Measurements from ENCODE around the gene ESYT1. TPM values are rescaled to one million over a fixed set of nuclear protein-coding genes. Genes with fewer than 3 reads are reported as not detected.
"Not testable (repeated sequence)": the region's sequence is repeated elsewhere in the genome, so short reads cannot be mapped to it uniquely, and the experiment has no call there.

Gene ESYT1
- total RNA-seq, 1 donor from 2014 or later, result 119 TPM

GRCh38 chr12:56154818-56155217 lies 26.8 kb downstream of the ESYT1 start:
- H3K27me3 ChIP-seq, result no peaks in the 10 kb centered on the region
- TF ChIP-seq, protein P1, sequence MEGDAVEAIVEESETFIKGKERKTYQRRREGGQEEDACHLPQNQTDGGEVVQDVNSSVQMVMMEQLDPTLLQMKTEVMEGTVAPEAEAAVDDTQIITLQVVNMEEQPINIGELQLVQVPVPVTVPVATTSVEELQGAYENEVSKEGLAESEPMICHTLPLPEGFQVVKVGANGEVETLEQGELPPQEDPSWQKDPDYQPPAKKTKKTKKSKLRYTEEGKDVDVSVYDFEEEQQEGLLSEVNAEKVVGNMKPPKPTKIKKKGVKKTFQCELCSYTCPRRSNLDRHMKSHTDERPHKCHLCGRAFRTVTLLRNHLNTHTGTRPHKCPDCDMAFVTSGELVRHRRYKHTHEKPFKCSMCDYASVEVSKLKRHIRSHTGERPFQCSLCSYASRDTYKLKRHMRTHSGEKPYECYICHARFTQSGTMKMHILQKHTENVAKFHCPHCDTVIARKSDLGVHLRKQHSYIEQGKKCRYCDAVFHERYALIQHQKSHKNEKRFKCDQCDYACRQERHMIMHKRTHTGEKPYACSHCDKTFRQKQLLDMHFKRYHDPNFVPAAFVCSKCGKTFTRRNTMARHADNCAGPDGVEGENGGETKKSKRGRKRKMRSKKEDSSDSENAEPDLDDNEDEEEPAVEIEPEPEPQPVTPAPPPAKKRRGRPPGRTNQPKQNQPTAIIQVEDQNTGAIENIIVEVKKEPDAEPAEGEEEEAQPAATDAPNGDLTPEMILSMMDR (IDR thresholded peaks at IDR 0.05), result no peak
- no peaks in the 10 kb centered on the region for H3K9me3 ChIP-seq
- intact Hi-C loops (cut with DNase I), result no loop called here
- H3K36me3 ChIP-seq, result peaks cover 6 to 7% of the 10 kb centered on the region in 2 donors
- no peak for DNase-seq (ENCODE audit: low spot score in 2 of 2)
- H3K27ac ChIP-seq, result no peak overlapping the region
- peaks cover 3 to 27% of the 10 kb centered on the region in 2 donors for H3K4me1 ChIP-seq
- H3K4me3 ChIP-seq, result no peak overlapping the region

DNA sequence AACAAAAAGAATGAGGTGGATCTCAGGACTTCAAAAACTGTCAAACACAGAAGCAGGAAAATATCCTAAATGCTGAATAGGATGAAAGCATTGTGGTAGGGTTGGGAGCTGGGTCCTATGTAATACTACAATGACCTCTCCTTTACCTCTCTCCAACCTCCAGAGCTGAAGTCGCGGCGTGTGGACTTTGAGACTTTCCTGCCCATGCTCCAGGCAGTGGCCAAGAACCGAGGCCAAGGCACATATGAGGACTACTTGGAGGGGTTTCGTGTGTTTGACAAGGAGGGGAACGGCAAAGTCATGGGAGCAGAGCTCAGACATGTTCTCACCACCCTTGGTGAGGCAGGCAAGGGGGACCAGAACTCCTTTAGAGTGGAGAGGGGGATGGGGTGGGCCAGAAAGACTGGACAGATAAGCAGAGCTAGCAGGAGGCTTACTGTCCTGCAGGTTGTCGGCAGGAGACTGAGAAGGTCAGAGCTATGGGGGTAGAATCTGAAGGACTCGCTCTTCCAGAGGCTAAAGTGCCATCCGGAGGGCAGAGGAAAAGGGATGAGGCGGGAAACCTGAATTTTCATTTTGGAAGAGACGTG lies 27.3 kb downstream of the ESYT1 start:
- no peaks in the 10 kb centered on the region for H3K27me3 ChIP-seq
- intact Hi-C loops (cut with DNase I), result no loop called here
- H3K4me1 ChIP-seq, result peaks cover 6 to 32% of the 10 kb centered on the region in 2 donors

GRCh38 chr12:56156464-56157200 lies 28.6 kb downstream of the ESYT1 start:
- H3K36me3 ChIP-seq, result peaks cover 24 to 25% of the 10 kb centered on the region in 2 donors
- intact Hi-C loops (cut with DNase I); H3K9me3 ChIP-seq; DNase-seq (ENCODE audit: low spot score in 2 of 2); H3K27me3 ChIP-seq: not testable (repeated sequence)
- H3K27ac ChIP-seq, result peak overlapping the region; percentile 91 to 94
- peak overlapping the region; percentile 83 to 96 for H3K4me3 ChIP-seq
- peaks cover 10 to 41% of the 10 kb centered on the region in 2 donors for H3K4me1 ChIP-seq

More for the DNA sequence above, 27.3 kb downstream of the ESYT1 start:
- Histone ChIP-seq H3K36me3 (peaks cover 11 to 12% of the 10 kb centered on the region in 2 donors), H3K4me3 (no peak overlapping the region), H3K27ac (no peak overlapping the region), H3K9me3 (no peaks in the 10 kb centered on the region)
- no peak for DNase-seq (ENCODE audit: low spot score in 2 of 2)
- TF ChIP-seq, protein P1 (IDR thresholded peaks at IDR 0.05), result no peak

DNA sequence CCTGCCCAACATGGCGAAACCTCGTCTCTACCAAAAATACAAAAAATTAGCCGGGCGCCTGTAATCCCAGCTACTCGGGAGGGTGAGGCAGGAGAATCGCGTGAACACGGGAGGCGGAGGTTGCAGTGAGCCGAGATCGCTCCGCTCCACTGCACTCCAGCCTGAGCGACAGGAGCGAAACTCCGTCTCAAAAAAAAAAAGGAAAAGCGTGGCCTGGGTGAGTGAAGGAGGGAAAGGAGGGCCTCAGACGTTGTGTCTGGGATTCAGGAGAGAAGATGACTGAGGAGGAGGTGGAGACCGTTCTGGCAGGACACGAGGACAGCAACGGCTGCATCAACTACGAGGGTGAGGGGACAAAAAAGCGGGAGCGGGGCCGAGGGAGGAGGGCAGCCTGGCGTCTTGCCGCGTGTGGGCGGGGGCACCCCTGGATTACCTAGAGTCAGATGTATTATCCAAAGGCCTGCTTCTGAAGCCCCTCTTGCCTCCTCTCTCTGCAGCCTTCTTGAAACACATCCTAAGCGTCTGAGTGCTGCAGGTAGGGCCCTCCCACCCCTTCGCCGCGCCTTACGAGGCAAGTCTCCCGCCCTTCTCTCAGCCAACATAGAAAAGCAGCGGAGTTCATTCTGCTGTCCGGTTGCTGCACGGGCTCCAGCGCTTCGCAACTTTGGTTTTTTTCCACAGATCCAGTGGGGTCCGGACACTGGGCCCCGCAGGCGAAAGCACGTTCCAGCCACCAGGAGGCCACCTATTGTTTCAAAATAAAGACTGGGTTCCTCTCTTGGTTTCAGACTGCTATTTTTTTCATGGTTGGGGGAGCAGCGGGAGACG lies 29.3 kb downstream of the ESYT1 start:
- Histone ChIP-seq H3K36me3 (peaks cover 31 to 33% of the 10 kb centered on the region in 2 donors), H3K27ac (peak overlapping the region; percentile 91 to 94), H3K27me3 (no peaks in the 10 kb centered on the region), H3K4me3 (peak overlapping the region; percentile 83 to 96), H3K4me1 (peaks cover 10 to 45% of the 10 kb centered on the region in 2 donors), H3K9me3 (no peaks in the 10 kb centered on the region)
- TF ChIP-seq, protein P1 (IDR thresholded peaks at IDR 0.05), result peak; percentile 73 to 75 (median 74)
- peak; percentile 40 to 93 for DNase-seq (ENCODE audit: low spot score in 2 of 2)
- intact Hi-C loops (cut with DNase I), result loop anchor here (1.0 to 2.0 kb wide), 3 partner anchors 29 to 39 kb away; partner anchors contain the start of genes ESYT1, SMARCC2 and ZC3H10

GRCh38 chr12:56158029-56158925 lies 30.2 kb downstream of the ESYT1 start, which contains the start of gene MYL6:
Gene MYL6, plus strand, starts transcription at chr12:56158359. Its CDS starts 43 bp downstream, at chr12:56158402.
- Histone ChIP-seq H3K4me3 (peak within 1 kb of the TSS; percentile 83 to 96), H3K27me3 (no peaks in the 10 kb centered on the region), H3K9me3 (no peaks in the 10 kb centered on the region), H3K4me1 (peaks cover 10 to 42% of the 10 kb centered on the region in 2 donors), H3K36me3 (peaks cover 39% of the 10 kb centered on the region in 2 donors), H3K27ac (peak within 1 kb of the TSS; percentile 91 to 94)
- DNase-seq (ENCODE audit: low spot score in 2 of 2), result peak; percentile 95 to 99
- intact Hi-C loops (cut with DNase I), result loop anchor here (1.0 to 2.0 kb wide), 3 partner anchors 30 to 39 kb away; partner anchors contain the start of genes ESYT1, SMARCC2 and ZC3H10
- TF ChIP-seq, protein P1 (IDR thresholded peaks at IDR 0.05), result no peak
